Pulmonary artery endothelial cell (primary cell): Measurements from ENCODE around the gene MYO9A. TPM values are rescaled to one million over a fixed set of nuclear protein-coding genes. Genes with fewer than 3 reads are reported as not detected.
"Not testable (repeated sequence)": the region's sequence is repeated elsewhere in the genome, so short reads cannot be mapped to it uniquely, and the experiment has no call there.

Source experiments
- DNase-seq: peaks from one replicate; pipeline ENCODE4 v3.0.0-alpha.2; 2011; ENCODE audit warnings: low read depth, low spot score
- total RNA-seq: library from RNA; depleted of rRNA; stranded (reverse); fragments of >200 nt; gene quantifications from 2 replicates; pipeline ENCODE4 v1.2.3, GENCODE V29; 2014

Gene MYO9A
- total RNA-seq, 1 donor from 2014 or later = 21.4 TPM

DNA sequence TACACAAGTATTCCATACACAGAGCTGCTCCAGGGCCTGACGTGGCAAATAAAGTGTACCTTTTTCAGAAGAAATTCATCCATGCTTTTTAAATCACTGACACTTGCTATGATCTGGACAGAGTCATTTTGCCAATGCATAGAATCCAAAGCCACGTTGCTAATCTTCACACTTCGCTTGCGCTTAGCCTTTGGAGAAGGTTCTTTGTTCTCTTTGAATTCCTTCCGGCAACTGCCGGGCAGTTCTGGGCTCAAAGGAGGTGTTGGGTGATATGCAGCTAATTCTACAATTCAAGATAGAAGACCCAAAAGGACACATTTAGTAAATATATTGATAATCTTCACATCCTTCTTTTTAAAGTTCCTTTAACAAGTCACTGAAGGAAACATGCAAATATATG is 237.7 kb downstream of the MYO9A start:
- no peak for DNase-seq

DNA sequence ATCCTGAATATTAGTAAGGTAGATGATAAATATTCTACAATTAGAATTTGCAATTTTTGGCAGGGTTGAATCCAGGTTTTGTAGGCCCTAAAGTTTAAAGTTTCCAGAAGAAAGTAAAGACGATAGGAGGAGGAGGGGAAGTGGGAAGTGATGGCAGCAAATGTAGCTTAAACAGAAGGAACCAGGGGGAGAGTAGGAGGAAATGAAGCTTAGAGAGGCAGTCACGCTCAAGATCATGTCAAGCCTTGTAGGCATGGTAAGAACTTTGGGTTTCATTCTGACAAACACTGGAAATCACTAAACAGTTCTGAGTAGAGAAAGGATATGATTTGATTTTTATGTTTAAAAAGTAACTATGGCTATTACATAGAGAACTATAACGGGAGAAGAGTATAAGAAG is 243.7 kb downstream of the MYO9A start:
- no peak for DNase-seq

GRCh38 chr15:71858232-71858631 is 259.7 kb downstream of the MYO9A start:
- not testable (repeated sequence) for DNase-seq

DNA sequence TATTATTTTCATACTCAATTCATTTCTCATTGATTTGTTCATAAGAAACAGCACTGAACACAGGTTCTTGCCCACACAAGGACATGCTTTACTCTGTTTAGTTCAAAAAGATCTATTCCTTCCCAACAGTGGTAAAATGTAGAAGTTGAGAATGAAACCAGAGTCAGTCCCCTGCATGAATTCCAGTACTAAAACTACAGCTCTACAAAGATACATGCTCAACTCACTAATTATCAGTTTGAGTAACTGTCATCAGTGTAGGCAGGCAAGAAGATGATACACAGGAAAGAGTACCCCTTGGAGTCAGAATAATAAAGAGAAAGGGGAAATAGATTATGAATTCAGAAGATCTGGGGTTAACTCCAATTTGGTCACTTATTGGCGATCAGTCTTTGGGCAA is 264.4 kb downstream of the MYO9A start:
- DNase-seq = no peak

- DNase-seq = peak; percentile 8
These were observed 273.0 kb downstream of the MYO9A start for GRCh38 chr15:71844916-71845315.

GRCh38 chr15:71841563-71841962 is 276.4 kb downstream of the MYO9A start:
- no peak for DNase-seq

GRCh38 chr15:71830981-71831380 is 287.0 kb downstream of the MYO9A start:
- no peak for DNase-seq

GRCh38 chr15:71826196-71826595 is 291.8 kb downstream of the MYO9A start:
- no peak for DNase-seq

GRCh38 chr15:71825021-71825730 is 292.8 kb downstream of the MYO9A start:
- no peak for DNase-seq

DNA sequence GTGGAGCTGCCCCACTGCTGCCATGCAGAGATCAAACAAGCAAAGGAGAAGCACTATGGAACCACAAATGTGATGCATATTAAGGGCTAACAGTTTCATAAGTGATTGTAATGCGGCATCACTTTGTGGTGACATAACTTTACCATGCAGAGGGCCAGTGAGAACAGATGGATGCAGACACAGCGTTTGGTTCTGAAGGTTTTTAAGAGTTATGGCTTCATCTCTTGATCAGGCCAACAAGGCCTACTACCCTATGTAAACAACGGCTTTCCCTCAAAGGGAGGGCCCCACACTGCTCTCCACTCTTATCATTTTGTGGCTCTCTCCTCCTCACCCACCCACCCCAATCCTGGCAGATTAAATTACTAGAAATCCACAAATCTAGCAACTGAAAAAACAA is 294.1 kb downstream of the MYO9A start:
- no peak for DNase-seq

GRCh38 chr15:71822890-71823630 is 294.9 kb downstream of the MYO9A start:
- no peak for DNase-seq

GRCh38 chr15:71821547-71822129 is 296.3 kb downstream of the MYO9A start:
- no peak for DNase-seq

DNA sequence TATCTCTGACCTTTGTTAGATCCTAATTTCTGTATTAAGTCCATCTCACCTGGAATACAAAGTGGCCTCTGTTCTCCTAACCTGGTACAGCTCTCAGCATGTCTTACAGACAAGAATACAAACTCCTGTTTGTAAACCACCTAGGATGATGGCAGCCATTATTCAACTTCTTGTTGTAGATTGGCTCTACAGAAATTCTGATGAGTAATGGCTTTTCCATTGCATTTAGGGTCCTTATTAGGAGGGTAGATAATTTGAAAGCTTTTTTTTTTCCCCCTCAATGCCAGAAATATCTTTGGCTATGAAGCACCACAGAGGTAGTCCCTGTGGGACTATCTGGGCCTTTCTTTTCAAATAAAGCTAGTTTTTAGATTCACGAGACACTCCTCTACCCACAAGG is 297.8 kb downstream of the MYO9A start:
- DNase-seq = no peak

DNA sequence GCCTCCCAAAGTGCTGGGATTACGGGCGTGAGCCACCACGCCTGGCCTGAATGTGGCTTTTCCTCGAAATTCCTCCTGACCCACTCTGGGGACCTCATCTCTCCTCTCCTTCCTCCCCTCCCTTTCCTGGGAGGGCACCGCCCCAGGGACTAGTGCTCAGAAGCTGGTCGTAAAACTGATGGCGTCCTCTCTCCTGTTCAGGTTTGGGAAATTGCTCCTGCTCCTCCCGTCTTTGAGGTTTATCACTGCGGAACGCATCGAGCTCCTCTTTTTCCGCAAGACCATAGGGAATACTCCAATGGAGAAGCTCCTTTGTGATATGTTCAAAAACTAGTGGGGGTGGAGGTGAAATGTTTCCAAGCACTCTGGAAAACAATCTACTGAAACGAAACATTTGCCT is 300.6 kb downstream of the MYO9A start:
- DNase-seq = no peak

DNA sequence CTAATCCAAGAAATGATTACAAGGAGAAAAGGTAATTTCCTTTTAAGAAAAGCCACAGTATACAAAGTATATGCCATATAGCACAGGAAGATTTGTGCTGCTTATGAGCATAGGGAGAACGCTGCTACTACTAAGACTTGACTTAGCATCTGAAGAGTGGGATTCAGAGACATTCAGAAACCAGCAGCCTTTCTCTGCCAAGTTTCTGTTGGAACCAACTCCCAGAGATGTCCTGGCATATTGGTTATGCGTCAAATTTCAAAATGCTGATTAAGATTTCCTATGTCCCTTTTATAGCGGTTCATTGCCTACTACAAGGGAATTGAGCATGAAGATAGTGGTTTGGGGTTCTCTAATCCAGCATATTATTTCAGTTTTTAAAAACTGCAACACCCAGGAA is 302.6 kb downstream of the MYO9A start:
- no peak for DNase-seq

DNA sequence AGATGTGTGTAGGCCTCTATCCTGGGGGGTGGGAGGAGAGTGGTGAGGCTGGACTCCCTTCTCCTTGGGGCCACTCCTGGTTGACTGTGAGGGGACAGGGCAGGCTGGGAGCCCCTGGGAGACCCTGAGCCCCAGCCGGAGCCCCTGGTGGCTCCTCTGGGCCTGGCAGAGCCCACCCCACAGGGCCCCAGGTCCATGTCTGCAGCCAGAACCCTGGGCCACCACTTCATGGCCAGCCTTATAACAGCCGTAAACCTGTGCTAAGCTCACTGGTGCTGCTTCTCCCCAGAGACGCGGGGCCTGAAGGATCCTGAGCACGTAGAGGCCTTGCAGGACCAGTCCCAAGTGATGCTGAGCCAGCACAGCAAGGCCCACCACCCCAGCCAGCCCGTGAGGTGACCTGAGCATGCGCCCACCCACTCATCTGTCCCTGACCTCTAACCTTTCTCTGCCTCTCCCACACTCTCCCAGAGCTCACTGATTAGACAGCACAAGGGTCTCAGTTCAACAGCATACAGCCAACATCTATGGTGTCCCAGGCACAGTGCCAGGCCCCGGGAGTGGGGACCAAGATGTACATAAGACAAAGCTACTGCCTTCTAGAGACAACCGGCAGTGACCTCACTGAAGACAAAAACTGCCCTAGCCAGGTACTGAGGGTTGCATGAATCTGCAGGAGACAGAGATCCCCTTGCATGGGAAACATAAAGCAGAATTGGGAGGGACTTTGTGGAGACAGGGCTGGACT is 304.1 kb downstream of the MYO9A start:
- no peak for DNase-seq

DNA sequence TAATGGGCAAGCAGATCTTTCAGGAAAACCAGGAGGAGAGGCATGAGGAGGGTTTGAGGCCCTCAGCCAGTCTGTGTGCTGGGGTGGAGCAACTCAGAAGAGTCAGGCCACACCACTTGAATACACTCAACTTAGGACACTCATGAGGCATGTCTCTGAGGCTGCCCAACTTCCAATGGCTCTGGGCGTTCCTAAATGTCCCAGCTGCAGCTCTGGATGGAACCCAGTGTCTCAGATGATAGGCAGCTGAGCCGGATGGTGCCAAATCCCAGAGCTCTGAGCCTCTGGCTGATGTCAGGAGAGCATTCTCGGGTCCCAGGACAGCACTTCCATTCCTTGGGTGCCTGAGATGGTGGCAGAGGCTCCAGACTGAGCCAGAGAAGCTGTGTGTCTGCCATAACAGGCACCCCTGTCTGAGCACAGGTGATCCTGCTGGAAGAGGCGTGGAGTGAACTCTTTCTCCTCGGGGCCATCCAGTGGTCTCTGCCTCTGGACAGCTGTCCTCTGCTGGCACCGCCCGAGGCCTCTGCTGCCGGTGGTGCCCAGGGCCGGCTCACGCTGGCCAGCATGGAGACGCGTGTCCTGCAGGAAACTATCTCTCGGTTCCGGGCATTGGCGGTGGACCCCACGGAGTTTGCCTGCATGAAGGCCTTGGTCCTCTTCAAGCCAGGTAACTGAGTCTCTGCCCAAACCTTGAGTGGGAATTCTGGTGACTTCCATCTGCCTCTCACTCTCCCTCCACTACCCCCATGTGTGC is 304.8 kb downstream of the MYO9A start:
- DNase-seq = no peak

DNA sequence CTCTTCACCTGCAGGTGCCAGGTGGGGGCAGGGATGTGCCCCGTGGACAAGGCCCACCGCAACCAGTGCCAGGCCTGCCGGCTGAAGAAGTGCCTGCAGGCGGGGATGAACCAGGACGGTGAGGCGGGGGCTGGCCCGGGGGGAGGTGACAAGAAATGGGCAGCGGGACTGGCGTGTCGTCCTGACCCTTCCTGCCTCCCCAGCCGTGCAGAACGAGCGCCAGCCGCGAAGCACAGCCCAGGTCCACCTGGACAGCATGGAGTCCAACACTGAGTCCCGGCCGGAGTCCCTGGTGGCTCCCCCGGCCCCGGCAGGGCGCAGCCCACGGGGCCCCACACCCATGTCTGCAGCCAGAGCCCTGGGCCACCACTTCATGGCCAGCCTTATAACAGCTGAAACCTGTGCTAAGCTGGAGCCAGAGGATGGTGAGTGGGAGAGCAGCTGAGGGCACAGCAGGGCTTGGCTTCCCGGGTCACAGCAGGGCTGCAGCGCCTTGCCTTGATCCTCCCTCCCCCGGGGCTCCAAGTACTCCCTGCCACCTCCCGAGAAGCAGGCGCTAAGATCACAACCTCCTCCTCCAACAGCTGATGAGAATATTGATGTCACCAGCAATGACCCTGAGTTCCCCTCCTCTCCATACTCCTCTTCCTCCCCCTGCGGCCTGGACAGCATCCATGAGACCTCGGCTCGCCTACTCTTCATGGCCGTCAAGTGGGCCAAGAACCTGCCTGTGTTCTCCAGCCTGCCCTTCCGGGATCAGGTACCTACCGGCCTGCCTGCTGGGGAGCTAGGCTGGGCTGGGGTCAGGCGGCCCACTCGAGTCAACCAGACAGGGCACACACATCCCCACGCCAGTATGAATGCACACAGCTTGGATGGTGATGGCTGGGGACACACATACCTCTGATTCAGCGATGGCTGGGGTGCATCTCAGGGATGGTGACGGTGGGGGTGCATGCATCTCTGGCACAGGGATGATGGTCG is 305.9 kb downstream of the MYO9A start:
- no peak for DNase-seq

- no peak for DNase-seq
These were observed 306.8 kb downstream of the MYO9A start for GRCh38 chr15:71811036-71811736.
